NCI-H1417 (cell line): ENCODE measurements around the gene RGS9.
"Not testable (repeated sequence)": the region's sequence is repeated elsewhere in the genome, so short reads cannot be mapped to it uniquely, and the experiment has no call there.

Source experiments
- DNase-seq, 3 experiments: peaks; one replicate each; lab custom pipeline; 2025; lab: John Stamatoyannopoulos, UW

RGS9 gene

DNA sequence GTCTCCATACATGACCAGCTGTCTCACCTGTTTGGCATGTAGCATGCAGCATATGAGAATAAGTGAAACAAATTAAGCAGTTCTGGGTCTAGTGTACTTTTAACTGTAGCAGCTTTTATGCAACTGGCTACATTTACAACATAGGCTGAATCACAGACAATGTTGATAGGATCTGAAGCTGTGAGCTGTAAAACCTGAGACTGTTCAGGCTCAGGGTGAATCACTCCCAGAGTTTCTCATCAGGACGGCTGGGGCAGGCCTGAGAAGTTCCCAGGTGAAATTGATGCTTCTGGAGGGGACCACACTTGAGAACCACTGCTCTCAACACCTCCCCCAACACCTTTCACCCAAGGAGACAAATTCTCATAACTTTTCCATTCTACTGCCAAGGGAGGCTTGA, 70.3 kb downstream of the RGS9 start:
- not testable (repeated sequence) for DNase-seq

DNA sequence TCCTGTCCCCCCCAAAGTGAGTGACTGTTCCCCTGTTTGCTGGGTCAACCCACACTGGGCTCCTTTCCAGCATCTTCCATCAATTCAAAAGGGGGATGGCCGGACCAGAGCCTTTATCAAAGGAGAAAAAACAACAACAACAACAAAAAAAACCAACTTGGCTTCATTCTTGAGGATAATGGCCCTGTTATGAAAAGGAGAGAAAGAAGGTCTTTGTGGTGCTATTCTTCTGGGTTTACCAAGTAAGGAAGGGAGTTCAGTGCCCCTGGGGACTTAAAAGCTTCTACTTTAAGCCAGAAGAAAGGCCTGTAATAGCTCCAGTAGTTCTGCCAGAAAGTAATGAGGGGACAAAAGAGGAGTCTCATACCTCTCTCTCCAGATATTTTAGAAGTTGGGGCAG, 71.5 kb downstream of the RGS9 start:
- DNase-seq, result no peak

DNA sequence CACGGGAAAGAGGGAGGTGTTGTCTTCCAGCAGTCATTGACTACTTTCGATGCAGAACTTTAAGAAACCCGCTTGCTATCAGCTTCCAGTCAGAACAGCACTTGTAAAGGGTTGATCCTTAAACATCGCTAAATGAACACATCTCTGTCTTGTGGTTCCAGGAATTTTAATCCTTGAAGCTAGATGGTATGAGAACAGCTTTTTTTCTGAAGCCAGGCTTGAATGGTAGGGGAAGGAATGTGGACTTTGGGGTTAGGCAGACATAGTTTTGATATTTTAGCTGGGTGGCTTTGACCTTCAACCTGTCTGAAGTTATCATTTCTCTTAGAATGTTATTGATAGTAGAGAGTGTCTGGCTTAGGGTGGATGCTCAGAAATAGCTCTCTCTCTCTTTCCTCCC, 81.1 kb downstream of the RGS9 start:
- no peak for DNase-seq

DNA sequence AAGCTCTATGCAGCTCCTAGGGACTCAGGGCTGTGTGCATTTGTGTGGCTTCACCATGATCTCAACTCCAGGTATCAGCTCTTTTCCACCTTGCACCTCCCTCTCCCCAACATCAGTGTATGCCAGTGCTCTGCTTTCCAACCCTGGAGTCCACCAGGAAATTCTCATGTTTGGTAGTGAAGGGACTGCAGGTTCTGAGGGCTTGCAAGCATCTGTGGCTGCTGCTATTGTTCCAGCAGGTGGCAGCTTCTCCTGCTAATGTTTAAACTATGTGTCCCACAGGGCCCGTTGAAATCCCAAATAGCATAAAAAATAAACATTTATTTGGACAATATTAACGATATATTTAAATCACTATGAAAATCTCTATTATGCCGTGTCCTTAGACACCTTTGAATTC, 82.0 kb downstream of the RGS9 start:
- DNase-seq, result no peak

DNA sequence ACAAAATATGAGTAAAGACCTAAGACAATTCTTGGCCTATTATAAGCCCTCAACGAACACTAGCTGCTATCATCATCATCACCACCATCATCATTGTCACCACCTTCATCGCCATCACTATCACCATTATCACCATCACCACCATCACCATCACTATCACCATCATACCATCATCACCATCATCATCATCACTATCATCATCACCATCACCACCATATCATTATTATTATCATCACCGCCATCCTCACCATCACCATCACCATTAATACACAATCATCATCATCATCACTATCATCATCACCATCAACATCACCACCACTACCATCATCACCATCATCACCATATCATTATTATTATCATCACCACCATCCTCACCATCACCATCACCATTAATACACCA, 82.5 kb downstream of the RGS9 start:
- DNase-seq, result no peak

DNA sequence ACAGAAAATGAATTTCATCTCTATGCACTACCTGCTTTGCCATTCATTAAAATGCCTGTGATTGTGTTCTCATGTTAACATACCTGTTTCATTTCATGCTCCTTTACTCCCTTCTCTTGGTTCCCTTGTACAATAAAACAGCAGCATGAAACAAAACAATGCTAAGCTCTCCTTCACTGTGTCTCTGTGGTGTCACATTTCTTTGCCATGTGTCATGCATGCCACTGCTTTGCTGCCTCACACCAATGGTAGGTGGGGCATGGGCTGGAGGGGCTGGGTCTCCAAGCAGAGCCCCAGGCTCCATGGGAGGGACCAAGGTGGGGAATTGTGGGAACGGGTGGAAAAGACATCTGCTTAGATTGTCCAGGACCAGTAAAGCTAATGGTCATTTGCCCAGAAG, 83.6 kb downstream of the RGS9 start:
- DNase-seq, result no peak

DNA sequence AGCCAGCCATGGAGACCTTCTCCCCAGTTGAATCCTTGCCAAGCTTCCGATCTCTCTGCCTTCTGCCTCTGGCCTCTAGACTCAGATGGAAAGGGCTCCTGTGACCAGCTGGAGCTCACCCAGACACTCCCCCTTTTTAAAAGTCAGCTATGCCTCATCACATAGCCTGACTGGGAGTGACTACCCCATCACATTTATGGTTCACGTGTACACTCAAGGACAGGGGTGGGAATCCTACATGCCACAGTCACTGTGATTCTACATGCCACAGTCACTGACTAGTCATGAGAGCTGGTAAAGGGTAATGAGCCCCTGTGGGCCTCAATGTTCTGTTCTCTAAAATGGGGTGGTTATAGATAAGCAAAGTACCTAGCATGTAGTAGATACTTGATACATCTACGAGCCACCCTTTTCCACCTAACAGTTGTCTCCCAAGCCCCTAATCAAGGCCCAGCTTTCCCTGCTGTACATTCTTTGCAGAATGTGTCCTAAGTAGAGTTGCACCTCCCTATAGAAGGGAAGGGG, 85.1 kb downstream of the RGS9 start:
- DNase-seq, result no peak

DNA sequence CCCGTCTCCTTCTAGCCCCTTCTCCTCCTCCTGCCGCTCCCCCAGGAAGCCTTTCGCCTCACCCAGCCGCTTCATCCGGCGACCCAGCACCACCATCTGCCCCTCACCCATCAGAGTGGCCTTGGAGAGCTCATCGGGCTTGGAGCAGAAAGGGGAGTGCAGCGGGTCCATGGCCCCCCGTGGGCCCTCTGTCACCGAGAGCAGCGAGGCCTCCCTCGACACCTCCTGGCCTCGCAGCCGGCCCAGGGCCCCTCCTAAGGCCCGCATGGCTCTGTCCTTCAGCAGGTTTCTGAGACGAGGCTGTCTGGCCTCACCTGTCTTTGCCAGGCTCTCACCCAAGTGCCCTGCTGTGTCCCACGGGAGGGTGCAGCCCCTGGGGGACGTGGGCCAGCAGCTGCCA, 87.9 kb downstream of the RGS9 start:
- peak in 1 of 3 experiments; percentile 10 for DNase-seq

DNA sequence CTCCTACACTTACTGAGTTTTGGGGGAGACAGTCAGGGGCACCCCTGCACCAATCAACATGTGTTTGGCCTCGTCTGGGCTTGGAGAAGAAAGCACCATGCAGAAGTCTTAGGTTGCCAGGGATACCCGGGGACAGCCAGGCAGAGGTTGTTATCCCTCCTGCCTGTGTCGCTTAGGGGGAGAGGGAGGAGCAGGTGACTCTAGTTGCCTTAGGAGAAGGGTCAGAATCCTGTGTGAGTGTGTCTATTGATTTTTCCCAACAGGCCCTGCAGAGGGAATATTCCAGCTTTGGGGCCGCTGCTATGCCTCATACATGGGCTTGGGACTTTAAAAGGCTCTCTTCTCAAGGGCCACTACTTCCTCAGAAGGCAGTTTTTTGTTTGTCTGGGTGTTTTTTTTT, 89.1 kb downstream of the RGS9 start:
- DNase-seq, result peak in 2 of 3 experiments; percentile 19 to 49

DNA sequence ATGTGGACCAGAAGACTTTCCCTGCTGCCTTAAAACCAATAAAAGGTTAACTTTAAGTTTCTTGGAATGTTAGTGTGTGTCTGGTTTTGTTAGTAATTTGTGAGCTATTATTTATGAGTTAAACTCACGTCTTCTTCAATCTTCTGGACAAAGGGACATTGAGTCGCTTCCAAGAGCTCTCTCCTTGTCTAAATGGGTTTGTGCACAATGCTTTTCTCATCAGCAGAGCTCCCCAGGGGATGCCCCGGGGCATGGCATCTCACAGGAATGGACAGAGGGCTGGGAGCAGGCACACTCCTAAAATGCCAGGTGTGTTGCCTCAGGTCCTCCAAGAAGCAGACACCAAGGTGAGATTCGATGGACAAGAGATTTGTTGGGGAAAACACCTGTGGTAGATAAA, 90.5 kb downstream of the RGS9 start:
- DNase-seq, result peak in 1 of 3 experiments; percentile 7

DNA sequence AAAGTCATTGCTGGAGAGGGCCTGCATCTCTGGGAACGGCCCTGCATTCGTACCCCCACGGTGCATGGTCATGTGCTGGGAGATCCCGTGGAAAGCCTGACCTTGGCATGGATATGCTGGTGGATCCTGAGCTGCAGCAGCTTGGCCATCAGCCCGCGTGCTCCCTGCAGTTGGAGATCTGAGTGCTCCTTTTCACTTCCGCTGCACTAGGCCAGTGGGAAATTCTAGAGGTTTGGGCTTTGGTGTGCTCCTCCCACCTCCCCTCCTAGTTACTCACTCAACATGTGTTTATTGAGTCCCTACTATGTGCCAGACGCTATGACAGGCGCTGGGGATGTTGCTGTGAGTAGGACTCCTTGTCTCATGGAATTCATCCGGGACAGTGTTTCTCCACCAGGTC, 91.1 kb downstream of the RGS9 start:
- DNase-seq, result peak in 1 of 3 experiments; percentile 25

DNA sequence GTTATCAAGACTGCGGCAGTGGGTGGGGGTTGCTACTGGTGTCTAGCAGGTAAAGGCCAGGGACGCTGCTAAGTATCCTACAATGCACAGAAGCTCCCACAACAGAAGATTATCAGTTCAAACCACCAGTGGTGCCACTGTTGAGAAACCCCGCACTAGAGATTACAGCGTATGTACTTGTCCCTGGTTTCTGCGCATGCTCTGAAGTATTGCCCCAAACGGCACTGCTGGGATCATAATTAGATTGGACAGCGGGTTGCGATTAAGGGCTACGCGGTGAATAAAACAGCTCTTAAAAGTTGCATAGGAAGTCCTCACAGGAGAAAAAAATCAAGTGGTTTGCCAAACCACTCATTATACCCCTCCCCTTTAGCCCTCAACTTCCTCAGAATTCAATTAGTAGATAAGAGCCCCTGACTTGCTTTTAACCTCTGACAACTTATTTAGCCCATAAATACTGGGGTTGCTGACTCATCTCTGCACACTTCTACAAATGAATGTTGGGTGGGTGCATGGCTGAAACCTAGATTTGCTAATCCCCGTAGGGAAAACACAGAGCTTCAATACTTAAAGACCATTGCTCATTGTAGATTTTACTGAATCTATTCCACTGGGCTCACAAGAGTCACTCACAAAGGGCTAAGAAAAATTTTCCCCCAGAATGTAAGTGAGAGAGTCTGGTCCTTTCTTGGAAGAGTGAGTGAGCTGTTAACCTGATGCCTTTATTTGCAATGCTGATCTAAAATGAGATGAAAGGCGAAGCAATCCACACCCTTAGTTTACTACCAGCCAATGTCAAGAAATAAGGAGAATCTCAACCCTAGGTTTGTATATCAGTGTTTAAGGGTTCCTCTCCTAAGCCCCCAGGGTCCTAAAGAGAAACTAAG, 91.8 kb downstream of the RGS9 start:
- DNase-seq, result peak; percentile 14 to 87 (median 51)

DNA sequence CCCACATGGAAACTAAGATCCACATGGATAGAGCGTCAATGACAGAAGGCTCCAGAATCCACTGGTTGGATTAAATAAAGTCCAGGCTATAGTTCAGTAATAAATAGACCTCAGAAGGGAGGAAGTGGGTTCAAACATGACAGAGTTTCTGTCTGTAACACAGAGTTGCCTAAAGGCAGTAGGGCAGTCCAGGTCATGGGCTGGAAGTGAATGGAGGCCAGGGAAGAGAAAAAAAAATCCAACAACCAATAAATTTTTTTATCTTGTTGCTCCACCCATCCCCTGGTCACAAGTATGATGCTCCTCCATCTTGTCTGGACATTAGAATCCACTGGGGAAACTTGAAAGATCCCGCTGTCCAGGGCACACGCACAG, 92.4 kb downstream of the RGS9 start:
- DNase-seq, result no peak

DNA sequence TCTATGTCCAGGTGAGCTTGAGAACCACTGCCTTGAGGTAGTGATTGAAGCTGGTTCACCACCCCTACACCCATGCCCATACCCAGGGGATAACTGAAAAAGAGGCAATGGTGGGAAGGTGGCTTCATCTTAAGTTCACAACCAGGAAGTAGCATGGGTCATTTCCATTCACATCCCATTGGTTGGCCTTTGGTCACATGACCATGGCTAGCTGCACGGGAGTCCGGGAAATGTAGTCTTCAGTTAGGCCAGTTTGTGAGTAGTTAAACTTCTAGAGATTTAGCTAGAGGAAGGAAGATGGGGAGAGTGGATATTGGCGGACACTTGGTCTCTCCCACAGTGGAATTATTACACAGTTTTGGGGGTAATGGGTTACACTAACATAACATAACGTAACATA, 92.9 kb downstream of the RGS9 start:
- DNase-seq, result no peak

DNA sequence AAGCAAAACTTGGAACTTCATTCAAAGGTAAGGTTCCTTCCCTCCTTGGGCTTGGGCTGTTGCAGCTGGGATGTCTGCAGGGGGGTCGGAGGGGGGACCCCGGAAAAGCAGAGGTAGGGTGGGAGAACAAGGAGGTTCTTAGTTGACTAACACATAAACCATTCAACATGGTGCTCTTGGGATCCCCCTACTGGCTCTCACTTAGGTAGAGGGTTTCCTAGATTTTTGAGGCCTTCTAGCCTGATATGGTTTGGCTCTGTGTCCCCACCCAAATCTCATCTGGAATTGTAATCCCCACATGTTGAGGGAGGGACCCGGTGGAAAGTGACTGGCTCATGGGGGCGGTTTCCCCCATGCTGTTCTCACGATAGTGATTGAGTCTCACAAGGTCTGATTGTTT, 93.9 kb downstream of the RGS9 start:
- no peak for DNase-seq

DNA sequence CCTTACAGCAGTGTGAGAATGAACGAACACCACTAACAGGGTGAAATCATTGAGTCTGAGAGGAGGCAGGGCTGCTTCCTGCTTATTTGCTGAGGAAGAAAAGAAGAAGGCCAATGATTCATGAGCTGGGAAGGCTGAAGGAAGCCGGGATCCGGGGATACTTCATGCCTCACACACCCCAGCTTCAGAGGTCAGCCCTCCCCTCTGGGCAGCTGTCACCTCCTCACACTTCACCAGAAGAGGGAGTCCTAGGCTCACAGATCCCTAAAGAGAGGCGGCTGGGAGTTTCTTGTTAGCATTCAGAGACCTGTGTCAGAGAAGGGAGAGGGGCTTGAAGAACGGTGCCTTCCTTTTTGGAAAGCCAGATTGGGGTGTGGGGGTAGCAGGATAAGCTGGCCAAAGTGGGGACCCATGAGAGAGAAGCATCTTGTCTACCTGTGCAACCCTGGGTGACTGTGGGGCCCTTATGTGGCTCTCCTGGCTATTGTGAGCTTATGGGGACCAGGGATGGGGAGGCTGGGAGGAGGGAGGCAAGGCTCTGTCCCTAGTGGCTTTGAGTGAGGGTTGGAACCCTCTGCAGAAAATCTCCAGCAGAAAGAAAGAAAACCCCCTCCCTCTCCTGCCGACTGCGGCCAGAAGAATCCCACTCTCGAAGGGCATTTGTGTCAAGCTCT, 94.6 kb downstream of the RGS9 start:
- peak; percentile 40 to 79 (median 71) for DNase-seq

DNA sequence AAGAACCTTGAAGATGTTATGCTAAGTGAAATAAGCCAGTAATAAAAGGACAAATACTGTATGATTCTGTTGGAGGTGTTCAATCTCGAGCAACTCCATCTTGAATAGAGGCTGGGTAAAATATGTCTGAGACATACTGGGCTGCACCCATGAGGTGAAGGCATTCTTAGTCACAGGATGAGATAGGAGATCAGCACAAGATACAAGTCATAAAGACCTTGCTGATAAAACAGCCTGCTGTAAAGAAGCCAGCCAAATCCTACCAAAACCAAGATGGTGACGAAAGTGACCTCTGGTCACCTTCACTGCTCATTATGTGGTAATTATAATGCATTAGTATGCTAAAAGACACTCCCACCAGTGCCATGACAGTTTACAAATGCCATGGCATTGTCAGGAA, 98.1 kb downstream of the RGS9 start:
- no peak for DNase-seq

DNA sequence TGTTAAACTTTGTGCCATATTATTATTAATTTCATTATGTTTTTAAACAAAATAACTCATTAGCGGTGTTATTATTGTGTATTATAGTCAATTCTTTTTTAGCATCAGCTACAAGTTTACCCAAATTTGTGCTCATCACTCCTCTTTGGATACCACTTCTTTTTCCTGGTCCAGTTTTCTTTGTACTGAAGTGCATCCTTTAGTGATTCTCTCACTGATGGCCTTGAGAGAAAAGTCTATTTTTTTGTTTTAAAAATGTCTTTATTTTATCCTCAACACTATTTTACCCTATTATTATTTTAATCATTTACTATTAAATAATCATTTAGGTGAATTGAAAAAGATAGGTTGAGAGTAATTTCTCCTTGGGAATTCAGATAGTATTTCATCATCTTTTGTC, 99.2 kb downstream of the RGS9 start:
- no peak for DNase-seq

DNA sequence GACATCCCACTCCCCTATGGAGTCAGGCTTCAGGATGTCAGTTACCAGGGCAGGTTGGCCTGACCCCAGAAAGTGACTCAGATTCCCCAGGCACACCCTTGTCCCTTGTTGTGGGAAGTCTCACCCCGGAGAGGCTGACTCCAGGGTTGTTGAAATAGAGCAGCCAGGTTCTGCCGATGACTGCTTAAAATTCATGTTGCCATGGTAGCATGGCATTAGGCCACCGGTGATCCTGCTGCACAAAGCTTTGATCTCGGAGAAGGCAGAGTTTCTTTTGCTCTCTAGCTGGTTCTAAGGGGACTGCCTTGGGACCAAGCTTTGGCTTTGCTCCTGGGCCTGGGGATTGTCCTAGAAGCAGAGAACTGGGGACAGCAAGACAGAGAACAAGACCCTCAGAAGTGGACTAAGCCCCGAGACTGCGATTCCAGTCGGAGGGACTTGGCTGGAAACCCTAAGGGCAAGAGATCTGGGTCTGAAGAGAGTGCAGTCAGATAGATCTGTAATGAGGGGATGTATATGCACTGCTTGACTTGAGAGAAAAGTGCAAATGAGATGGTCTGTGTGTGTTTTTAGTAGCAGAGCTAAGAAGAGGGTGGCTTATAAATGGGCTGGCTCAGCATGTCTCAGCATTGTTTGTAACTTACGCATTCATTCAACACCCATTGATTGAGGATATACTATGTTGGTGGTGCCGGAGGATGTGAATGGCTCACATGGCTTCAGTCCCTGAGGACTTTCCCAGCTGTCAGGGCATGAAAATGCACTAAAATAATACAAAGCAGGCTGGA, 106.9 kb downstream of the RGS9 start:
- DNase-seq, result peak; percentile 55 to 82 (median 68)

DNA sequence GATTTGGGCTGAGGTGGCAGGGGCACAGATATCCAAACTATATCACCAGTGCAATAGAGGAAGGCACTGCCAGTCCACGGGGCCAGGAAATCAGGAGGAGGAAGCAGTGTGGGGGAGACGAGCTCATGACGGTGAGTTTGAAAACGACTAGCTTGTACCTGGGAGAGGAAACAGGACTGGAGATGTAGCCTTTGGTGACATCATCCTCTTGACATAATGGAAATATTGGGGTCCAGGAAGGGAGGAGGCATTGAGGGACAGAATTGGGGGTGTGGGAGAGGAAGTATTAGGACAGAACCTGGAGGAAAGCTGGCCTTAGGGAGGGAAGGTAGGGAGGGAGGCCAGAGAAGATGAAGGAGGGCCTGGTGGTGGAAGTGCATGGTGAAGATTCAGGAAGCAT, 109.1 kb downstream of the RGS9 start:
- DNase-seq, result no peak

DNA sequence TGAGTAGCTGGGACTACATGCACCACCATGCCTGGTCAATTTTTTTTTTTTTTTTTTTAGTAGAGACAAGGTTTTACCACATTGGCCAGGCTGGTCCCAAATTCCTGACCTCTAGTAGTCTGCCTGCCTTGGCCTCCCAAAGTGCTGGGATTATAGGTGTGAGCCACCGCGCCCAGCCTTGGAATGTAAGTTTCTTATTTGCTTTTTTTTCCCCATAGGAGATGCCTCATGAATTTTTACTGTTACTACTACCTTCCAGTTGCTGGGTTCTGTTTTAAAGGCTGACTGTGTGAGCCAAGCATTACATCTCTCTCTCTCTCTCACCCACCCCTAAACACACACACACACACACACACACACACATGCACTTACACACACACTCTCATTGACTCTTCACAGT, 112.6 kb downstream of the RGS9 start:
- DNase-seq, result no peak

DNA sequence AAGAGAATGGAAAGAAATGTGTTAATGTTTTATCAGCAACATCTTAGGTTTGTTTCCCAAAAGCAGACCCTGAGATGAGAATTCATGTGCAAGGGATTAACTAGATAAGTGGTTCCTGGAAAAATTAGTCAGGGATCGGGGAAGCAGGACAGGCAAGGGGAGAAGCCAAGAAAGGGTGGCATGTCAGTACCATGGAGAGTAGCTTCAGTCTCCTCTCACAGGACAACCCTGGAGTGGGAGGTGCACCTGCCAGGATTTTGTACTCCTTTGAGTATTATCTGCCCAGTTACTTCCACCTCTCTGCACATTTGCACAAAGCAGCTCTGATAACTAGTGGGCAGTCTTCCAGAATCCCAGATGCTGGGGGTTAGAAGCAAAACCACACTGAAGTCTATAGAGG, 117.0 kb downstream of the RGS9 start:
- DNase-seq, result no peak

DNA sequence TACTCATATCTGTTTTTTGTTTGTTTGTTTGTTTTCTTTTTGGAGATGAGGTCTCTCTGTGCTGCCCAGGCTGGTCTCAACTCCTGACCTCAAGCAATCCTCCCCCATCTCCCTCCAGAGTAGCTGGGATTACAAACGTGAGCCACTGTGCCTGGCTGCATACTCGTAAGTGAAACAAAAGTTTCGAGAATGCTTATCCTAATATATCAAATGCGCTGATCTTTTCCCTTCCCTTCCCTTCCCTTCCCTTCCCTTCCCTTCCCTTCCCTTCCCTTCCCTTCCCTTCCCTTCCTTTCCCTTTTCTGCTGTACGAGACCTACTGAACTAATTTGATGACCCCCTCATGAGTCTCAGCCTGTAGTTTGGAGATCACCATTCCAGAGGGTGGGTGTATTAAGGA, 122.1 kb downstream of the RGS9 start:
- DNase-seq, result no peak
